Activated T-helper 17 cell treated with anti-CD3 and anti-CD28 coated beads, Interleukin-2, amount 50 U/mL, for 72 hours (primary cell): ENCODE measurements around the gene CLEC16A. TPM values are rescaled to one million over a fixed set of nuclear protein-coding genes. Genes with fewer than 3 reads are reported as not detected.

Experiments
- ATAC-seq: fragments of 150-1000 bp; cut with Tn5 transposase; replicated peaks from 2 replicates; pipeline ENCODE4 v1.10.0; 2021; ENCODE audit warnings: mild to moderate bottlenecking, moderate library complexity
- H3K27ac Mint-ChIP-seq: one replicate; pipeline ENCODE4 v1.8.0; 2022; ENCODE audit warnings: mixed read lengths
- H3K27me3 Mint-ChIP-seq: one replicate; pipeline ENCODE4 v1.8.0; 2022; ENCODE audit warnings: mixed read lengths
- H3K36me3 Mint-ChIP-seq: one replicate; pipeline ENCODE4 v1.8.0; 2022; ENCODE audit warnings: low read depth, mild to moderate bottlenecking, mixed read lengths
- H3K4me1 Mint-ChIP-seq: one replicate; pipeline ENCODE4 v1.8.0; 2022; ENCODE audit warnings: mixed read lengths
- H3K4me3 Mint-ChIP-seq: one replicate; pipeline ENCODE4 v1.8.0; 2022; ENCODE audit warnings: mild to moderate bottlenecking, mixed read lengths
- H3K9me3 Mint-ChIP-seq: one replicate; pipeline ENCODE4 v1.8.0; 2022; ENCODE audit warnings: mixed read lengths
- total RNA-seq, 2 donors: library from RNA; stranded (reverse); gene quantifications; one replicate each; pipeline ENCODE4 v1.2.3, GENCODE V29; 2022

Gene CLEC16A
- total RNA-seq, 2 donors from 2014 or later: 24.3 to 24.8 TPM

DNA sequence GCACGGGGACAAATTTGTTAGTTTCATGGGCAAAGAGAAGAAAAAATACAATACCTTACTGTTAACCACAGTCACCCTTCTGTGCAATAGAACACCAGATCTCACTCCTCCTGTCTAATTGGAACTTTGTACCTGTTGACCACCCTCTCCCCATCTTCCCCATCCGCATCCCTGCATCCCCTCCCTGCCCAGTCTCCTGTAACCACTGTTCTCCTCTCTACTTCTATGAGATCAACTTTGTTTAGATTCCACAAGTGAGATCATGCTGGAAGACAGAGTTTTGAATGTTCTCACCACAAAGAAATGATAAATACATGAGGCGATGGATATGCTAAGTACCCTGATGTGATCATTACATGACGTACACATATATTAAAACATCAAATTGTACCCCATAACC lies 47.7 kb downstream of the CLEC16A start:
- H3K36me3 Mint-ChIP-seq: peaks cover 72% of the 10 kb centered on the region

DNA sequence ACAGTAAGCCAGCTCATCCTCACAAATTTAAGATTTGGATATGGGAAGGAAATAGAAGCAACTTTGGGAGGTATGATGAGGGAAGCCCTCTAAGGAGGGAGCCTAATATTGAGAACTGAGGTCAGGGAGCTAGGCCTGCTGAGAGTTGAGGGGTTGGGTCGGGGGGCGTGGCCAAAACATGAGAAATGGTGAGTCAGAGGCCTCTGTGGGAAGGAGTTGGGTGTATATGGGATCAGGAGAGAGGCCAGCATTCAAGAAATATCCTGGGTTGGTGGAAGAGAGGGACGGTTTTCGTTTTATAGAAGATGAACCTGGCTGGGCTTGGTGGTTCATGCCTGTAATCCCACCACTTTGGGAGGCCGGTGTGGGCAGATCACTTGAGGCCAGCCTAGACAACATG lies 48.4 kb downstream of the CLEC16A start:
- H3K27me3 Mint-ChIP-seq: no peaks in the 10 kb centered on the region
- ATAC-seq: peak; percentile 10
- H3K4me3 Mint-ChIP-seq: peak overlapping the region; percentile 70
- peaks cover 64% of the 10 kb centered on the region for H3K4me1 Mint-ChIP-seq
- H3K36me3 Mint-ChIP-seq: peaks cover 77% of the 10 kb centered on the region
- H3K27ac Mint-ChIP-seq: peak overlapping the region; percentile 89
- no peaks in the 10 kb centered on the region for H3K9me3 Mint-ChIP-seq

More for the DNA sequence above, 47.7 kb downstream of the CLEC16A start:
- H3K27ac Mint-ChIP-seq: peak overlapping the region; percentile 89
- ATAC-seq: peak; percentile 19
- no peaks in the 10 kb centered on the region for H3K9me3 Mint-ChIP-seq
- H3K4me1 Mint-ChIP-seq: peaks cover 68% of the 10 kb centered on the region
- peak overlapping the region; percentile 70 for H3K4me3 Mint-ChIP-seq
- H3K27me3 Mint-ChIP-seq: no peaks in the 10 kb centered on the region

DNA sequence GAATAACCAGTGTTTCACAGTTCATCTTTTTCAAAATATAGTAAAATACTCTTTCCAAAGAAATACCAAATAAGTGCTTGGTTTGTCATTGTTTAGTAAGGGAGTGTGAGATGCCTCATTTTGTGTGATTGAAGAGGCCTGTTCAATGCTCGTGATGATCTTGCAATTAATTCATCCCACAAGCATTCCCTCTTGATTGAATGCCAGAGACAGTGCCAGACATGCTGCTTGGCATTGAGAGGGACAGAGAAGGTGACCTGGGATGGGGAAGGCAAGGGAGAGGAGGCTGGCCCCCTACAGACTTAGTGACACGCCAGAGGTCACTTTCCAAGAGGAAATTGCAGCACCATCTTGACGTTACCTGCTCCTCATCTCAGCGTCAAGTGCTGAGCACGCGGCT lies 49.3 kb downstream of the CLEC16A start:
- Mint-ChIP-seq H3K36me3 (peaks cover 76% of the 10 kb centered on the region), H3K27me3 (no peaks in the 10 kb centered on the region), H3K4me3 (no peak overlapping the region), H3K27ac (no peak overlapping the region), H3K9me3 (no peaks in the 10 kb centered on the region), H3K4me1 (peaks cover 57% of the 10 kb centered on the region)
- no peak for ATAC-seq

DNA sequence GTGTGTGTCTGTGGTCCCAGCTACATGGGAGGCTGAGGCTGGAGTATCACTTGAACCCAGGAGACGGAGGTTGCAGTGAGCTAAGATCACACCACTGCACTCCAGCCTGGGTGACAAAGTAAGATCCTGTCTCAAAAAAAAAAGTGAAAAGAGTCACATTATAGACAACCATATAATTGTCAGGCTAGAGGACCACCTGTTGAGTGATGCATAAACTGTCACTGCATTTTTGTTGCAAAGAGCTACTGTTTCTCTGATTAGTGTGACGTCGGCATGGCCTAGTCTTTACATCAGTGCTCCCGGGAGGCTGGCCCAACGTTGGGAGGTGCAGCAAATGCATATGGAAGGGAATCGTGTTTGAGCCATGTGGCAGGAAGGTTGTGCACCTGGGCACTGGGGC lies 50.2 kb downstream of the CLEC16A start:
- H3K9me3 Mint-ChIP-seq: no peaks in the 10 kb centered on the region
- peaks cover 51% of the 10 kb centered on the region for H3K4me1 Mint-ChIP-seq
- no peaks in the 10 kb centered on the region for H3K27me3 Mint-ChIP-seq
- peak overlapping the region; percentile 36 for H3K27ac Mint-ChIP-seq
- H3K4me3 Mint-ChIP-seq: no peak overlapping the region
- no peak for ATAC-seq
- H3K36me3 Mint-ChIP-seq: peaks cover 81% of the 10 kb centered on the region

DNA sequence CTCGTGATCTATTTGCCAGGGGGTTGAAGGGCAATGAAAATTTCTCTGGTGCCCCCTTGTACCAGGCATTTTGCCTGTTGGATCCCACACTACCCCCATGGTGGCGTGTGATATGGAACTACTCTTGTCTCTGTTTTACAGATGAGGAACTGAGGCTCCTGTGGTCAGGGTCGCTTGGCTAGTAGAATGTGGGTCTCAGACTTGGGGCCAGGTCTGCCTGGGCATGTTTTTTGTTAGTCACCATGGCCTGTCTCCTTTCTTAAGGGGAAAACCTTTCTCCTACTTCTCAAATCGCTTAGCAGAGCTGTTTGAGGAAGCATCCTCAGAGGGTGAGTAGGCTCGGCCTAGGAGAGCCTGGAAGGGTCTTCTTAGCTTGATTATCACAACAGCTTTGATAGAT lies 51.2 kb downstream of the CLEC16A start:
- Mint-ChIP-seq H3K4me1 (peaks cover 51% of the 10 kb centered on the region), H3K27me3 (no peaks in the 10 kb centered on the region), H3K27ac (no peak overlapping the region), H3K36me3 (peaks cover 82% of the 10 kb centered on the region), H3K9me3 (no peaks in the 10 kb centered on the region), H3K4me3 (no peak overlapping the region)
- ATAC-seq: no peak

DNA sequence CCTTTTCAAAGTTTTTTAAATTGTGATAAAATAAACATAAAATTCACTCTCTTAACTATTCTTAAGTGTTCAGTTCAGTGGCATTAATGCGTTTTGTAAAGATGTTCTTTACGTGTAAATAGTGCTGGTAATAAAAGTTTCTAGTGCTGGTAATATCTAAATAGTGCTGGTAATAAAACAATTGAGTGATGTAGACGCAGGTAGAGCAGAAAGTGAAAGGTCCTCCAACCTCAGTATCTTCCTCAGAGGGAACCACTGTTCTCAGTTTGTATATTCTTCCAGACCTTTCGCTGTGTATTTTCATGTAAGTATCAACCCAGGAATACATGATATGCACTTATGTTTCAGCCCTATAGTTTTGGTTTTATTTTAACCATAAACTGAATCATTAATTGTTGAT lies 53.1 kb downstream of the CLEC16A start:
- H3K4me1 Mint-ChIP-seq: peaks cover 31% of the 10 kb centered on the region
- peaks cover 64% of the 10 kb centered on the region for H3K36me3 Mint-ChIP-seq
- H3K9me3 Mint-ChIP-seq: no peaks in the 10 kb centered on the region
- no peaks in the 10 kb centered on the region for H3K27me3 Mint-ChIP-seq
- peak overlapping the region; percentile 57 for H3K27ac Mint-ChIP-seq
- H3K4me3 Mint-ChIP-seq: no peak overlapping the region
- no peak for ATAC-seq

DNA sequence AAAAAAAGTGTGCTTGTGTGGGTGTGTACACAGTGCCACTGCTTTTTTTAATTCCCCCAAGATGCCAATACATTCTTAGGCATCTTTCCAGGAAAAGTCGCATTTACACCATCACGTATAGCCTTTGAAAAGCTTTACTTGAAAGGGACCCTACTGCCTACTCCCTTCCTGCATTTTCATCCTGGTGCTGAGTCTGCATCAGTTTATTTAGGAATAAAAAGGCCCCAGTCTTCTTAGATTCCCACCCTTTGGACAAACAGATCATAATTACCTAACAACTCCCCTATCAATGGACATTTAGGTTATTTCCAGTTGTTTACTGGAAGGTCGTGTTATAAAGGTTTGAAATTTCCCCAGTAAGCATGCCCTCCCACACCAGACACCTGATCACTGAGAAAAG lies 54.9 kb downstream of the CLEC16A start:
- no peaks in the 10 kb centered on the region for H3K27me3 Mint-ChIP-seq
- no peak overlapping the region for H3K27ac Mint-ChIP-seq
- peaks cover 26% of the 10 kb centered on the region for H3K4me1 Mint-ChIP-seq
- H3K9me3 Mint-ChIP-seq: no peaks in the 10 kb centered on the region
- H3K4me3 Mint-ChIP-seq: no peak overlapping the region
- H3K36me3 Mint-ChIP-seq: peaks cover 64% of the 10 kb centered on the region
- ATAC-seq: no peak

DNA sequence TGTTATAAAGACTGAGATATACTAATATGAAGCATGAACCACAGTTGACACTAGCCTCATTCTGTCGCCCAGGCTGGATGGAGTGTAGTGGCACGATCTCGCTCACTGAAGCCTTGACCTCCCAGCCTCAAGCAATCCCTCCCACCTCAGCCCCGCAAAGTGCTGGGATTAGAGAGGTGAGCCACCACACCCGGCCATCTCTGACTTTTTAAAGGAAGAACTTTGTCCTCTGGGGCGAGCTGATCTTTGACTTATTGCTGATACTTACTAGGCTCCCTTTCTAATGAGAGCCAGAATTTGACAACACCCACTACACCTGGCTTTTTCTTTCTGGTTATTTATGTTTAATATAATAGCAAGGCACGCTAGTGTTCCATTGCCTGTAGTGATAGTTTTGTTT lies 57.2 kb downstream of the CLEC16A start:
- no peak overlapping the region for H3K4me3 Mint-ChIP-seq
- H3K27me3 Mint-ChIP-seq: no peaks in the 10 kb centered on the region
- H3K36me3 Mint-ChIP-seq: peaks cover 62% of the 10 kb centered on the region
- ATAC-seq: no peak
- H3K27ac Mint-ChIP-seq: no peak overlapping the region
- no peaks in the 10 kb centered on the region for H3K9me3 Mint-ChIP-seq
- peaks cover 16% of the 10 kb centered on the region for H3K4me1 Mint-ChIP-seq

DNA sequence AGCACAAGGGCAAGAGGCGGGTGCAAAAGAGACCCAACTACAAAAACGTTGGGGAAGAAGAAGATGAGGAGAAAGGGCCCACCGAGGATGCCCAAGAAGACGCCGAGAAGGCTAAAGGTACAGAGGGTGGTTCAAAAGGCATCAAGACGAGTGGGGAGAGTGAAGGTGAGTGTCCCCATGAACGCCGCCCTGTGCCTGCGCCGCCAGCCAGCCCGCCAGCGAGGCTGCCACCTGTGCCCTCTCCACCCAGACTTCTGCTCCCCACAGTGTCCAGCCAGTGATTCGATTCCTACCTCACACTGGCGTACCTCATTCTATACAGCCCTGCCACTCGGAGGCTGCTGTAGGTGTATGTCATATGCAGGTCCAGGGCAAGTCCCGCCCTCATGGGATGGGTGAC lies 58.8 kb downstream of the CLEC16A start:
- peaks cover 52% of the 10 kb centered on the region for H3K36me3 Mint-ChIP-seq
- H3K4me1 Mint-ChIP-seq: peaks cover 10% of the 10 kb centered on the region
- no peaks in the 10 kb centered on the region for H3K9me3 Mint-ChIP-seq
- no peak overlapping the region for H3K27ac Mint-ChIP-seq
- no peak overlapping the region for H3K4me3 Mint-ChIP-seq
- no peak for ATAC-seq
- H3K27me3 Mint-ChIP-seq: no peaks in the 10 kb centered on the region

DNA sequence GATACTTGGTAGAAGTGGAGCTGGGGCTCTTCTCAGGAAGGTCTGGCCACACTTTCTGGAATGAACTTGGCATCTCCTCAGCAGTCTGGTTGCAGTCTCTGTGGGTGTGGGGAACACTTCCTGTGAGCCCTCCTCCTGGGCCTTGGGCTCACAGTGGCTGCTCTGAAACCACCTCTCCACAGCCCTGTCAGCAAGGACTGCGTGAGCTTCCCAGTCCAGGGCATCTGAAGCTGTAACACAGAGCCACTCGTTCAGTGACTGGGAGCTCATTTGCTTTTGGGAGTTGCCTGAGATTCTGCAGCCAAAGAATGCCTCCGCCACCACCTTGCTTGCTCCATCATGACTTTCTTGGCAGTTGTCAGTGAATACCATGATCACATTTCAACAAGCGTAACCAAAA lies 60.0 kb downstream of the CLEC16A start:
- Mint-ChIP-seq H3K36me3 (peaks cover 57% of the 10 kb centered on the region), H3K27ac (no peak overlapping the region), H3K4me1 (peaks cover 10% of the 10 kb centered on the region), H3K4me3 (no peak overlapping the region), H3K9me3 (no peaks in the 10 kb centered on the region), H3K27me3 (no peaks in the 10 kb centered on the region)
- no peak for ATAC-seq

DNA sequence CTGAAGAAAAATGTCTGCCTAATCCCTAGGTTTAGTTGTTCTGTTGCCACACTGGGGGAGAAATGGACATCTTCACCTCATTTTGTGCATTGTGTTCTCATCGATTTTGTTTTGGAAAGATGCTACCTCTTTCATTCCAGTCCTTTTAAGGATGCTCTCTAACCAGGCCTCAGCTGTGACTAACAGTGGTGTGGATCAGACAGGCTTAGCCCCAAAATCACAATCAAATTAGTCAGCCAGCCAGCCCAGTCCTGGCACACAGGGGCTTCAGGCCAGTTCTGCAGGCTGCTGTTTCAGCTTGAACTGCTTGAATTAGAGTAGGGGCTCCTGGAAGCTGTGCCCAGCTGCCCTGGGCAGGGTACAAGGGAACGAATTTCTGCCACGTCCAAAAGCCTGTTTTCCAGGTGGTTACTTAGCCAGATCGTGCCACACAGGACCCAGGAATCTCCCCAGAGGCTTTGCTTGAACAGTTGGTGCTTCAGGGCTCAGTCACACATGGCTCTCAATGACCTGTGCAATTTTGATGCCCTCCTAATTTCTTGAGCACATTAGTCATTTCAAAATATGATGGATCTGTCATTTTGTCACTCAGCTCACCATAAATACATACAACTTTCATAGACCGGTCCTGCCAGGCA lies 60.7 kb downstream of the CLEC16A start:
- H3K27ac Mint-ChIP-seq: peak overlapping the region; percentile 36
- H3K4me3 Mint-ChIP-seq: no peak overlapping the region
- peaks cover 10% of the 10 kb centered on the region for H3K4me1 Mint-ChIP-seq
- H3K27me3 Mint-ChIP-seq: no peaks in the 10 kb centered on the region
- peaks cover 54% of the 10 kb centered on the region for H3K36me3 Mint-ChIP-seq
- ATAC-seq: peak; percentile 50
- H3K9me3 Mint-ChIP-seq: no peaks in the 10 kb centered on the region

DNA sequence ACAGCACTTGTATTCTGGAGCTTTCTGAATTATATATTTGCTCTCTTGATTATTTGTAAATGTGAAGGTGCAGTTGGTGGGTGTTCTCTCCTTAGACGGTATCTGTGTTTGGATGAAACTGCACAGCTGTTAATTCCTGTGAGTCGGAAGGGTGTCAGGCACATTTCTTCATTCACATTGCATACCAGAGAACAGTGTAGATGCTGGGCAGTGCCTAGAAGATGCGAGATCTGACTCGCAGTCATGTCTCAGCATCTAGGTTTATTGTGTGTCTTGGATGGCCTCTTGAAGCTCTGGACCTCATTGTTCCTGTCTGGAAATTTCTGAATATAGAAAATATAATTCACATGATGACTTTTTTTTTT lies 61.2 kb downstream of the CLEC16A start:
- Mint-ChIP-seq H3K4me3 (no peak overlapping the region), H3K4me1 (peaks cover 10% of the 10 kb centered on the region), H3K27ac (peak overlapping the region; percentile 36), H3K9me3 (no peaks in the 10 kb centered on the region), H3K27me3 (no peaks in the 10 kb centered on the region), H3K36me3 (peaks cover 57% of the 10 kb centered on the region)
- ATAC-seq: no peak

DNA sequence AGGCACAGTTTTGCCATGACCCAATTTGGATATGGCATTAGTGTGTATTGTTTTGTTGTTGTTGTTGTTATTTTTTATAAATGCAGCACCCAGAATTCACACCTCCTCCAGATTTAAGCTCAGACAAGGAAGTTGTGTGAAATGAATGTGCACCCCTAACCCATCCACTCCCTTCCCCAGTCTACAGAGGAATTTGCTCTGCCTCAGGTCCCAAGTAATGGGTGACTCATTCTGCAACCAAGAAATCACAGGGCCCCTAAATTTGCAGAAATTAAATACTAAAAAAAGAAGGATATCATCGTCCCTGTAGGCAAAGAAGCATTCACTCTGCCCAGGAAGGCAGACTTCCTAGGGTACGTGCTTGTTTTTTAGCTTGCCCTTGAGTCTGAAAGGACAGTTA lies 62.3 kb downstream of the CLEC16A start:
- Mint-ChIP-seq H3K9me3 (no peaks in the 10 kb centered on the region), H3K27ac (no peak overlapping the region), H3K4me1 (peaks cover 10% of the 10 kb centered on the region), H3K27me3 (no peaks in the 10 kb centered on the region), H3K36me3 (peaks cover 67% of the 10 kb centered on the region), H3K4me3 (no peak overlapping the region)
- no peak for ATAC-seq

DNA sequence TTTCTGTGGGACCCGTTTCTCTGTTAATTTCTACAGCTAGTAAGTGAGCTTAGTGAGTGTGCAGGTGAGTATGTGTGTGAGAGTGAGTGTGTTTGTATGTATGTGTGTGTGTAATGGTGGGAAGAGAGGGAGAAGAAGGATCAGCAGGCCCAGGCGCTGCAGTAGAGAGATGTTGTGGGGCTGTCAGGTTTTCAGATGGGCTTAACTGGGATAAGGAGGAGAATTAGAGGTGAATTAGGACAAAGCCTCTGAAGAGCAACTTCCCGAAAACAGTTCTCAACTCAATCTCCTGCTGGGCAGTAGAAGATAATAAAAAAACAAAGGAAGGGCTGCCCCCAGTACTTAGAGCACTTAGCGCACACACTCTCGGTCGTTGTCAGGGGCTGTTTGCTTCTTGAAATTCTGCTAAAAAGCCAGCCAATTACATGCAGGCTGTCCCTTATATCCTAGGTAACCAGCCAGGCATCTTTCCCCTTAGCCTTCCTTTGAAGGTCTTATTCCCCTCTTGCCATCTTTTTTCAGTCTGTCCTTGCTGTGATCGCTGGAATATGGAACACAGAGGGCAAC lies 63.4 kb downstream of the CLEC16A start:
- Mint-ChIP-seq H3K4me3 (no peak overlapping the region), H3K27me3 (no peaks in the 10 kb centered on the region), H3K27ac (no peak overlapping the region), H3K36me3 (peaks cover 73% of the 10 kb centered on the region), H3K9me3 (no peaks in the 10 kb centered on the region), H3K4me1 (peaks cover 7% of the 10 kb centered on the region)
- no peak for ATAC-seq

DNA sequence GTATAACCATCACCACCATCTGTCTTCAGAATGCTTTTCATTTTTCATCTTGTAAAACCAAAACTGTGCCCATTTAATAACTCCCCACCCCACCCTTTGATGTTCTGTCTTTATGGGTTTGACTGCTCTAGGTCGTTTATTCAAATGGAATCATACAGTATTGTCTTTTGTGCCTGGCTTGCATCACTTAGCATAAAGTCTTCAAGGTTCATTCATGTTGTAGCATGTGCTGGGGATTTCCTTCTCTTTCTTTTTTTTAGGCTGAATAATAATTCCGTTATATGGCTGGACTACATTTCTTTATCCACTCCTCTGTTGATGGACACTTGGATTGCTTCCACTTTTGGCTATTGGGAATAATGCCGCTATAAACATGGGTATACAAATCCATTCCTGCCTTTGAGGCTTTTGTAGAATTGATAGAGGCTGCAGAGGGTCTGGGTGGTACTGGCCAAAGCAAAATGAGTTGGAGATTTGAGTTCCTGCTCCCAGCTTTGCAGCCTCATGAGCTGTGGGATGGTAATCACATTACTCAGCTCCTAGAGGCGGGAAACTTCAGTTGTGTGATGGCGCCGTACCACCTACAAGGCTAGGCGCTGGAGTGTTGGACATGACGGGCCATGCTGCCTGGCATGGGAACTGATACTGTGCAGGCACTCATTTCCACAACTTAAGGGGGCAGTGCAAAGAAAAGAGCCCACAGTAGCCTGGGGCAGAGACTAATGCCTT lies 64.8 kb downstream of the CLEC16A start:
- ATAC-seq: no peak
- Mint-ChIP-seq H3K27me3 (no peaks in the 10 kb centered on the region), H3K9me3 (no peaks in the 10 kb centered on the region), H3K27ac (no peak overlapping the region), H3K4me1 (peaks cover 5% of the 10 kb centered on the region), H3K4me3 (no peak overlapping the region), H3K36me3 (peaks cover 64% of the 10 kb centered on the region)
